ENCODE measurements around the gene GEMIN5.

- TF ChIP-seq GATA3 (IDR thresholded peaks at IDR 0.05; ENCODE audit: low read depth, low read length) (no peak), GATA2 (IDR thresholded peaks at IDR 0.05; ENCODE audit: low read depth, low read length) (no peak)
These were observed 14.3 kb downstream of the GEMIN5 start for GRCh38 chr5:154923441-154924430.

All from SH-SY5Y (cell line).